ENCODE measurements around the gene LILRA2.
"Not testable (repeated sequence)": the region's sequence is repeated elsewhere in the genome, so short reads cannot be mapped to it uniquely, and the experiment has no call there.

The LILRA2 gene

DNA sequence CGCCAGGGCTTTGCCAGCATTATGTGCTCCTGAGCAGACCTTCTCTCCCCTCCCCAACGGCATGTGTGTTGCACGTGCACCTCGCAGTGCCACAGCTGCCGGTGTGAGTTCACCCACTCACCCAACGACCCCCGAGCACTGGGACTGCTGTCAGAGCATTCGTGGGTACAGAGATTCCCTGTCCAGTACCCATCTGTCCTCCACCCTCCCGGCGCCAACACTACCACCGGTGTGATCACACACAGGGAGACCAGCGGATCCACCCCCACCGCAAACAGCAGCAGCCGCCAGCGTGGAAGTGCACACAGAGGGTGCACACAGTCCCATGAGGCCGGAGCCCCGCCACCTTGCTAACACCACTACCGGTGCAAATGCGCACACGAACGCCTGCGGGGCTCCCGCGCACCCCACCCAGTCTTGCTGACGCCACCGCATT lies 35.8 kb downstream of the LILRA2 start:
- DNase-seq (ENCODE audit: low read depth in 2 of 2): no peak

DNA sequence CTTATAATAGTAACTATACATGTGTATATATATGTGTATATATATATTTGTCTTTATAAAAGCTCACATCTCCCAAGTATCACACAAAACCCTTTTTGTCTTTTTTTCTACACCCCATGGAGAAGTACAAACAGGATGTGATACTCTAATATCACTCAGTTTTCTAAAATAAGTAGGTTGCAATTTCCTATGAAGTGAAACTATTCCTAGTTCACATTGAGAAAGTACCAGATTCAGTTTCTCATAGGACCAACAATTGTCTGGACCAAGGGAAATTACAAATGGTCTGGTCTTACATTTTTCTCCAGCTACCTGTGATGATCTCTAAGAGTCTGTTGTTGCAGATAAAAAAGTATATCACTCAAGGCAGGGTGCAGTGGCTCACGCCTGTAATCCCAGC lies 38.8 kb downstream of the LILRA2 start:
- DNase-seq (ENCODE audit: low read depth in 2 of 2): no peak

GRCh38 chr19:54614726-54615125 lies 41.1 kb downstream of the LILRA2 start:
- no peak for DNase-seq (ENCODE audit: low read depth in 2 of 2)

GRCh38 chr19:54616057-54616456 lies 42.5 kb downstream of the LILRA2 start:
- no peak for DNase-seq (ENCODE audit: low read depth in 2 of 2)

DNA sequence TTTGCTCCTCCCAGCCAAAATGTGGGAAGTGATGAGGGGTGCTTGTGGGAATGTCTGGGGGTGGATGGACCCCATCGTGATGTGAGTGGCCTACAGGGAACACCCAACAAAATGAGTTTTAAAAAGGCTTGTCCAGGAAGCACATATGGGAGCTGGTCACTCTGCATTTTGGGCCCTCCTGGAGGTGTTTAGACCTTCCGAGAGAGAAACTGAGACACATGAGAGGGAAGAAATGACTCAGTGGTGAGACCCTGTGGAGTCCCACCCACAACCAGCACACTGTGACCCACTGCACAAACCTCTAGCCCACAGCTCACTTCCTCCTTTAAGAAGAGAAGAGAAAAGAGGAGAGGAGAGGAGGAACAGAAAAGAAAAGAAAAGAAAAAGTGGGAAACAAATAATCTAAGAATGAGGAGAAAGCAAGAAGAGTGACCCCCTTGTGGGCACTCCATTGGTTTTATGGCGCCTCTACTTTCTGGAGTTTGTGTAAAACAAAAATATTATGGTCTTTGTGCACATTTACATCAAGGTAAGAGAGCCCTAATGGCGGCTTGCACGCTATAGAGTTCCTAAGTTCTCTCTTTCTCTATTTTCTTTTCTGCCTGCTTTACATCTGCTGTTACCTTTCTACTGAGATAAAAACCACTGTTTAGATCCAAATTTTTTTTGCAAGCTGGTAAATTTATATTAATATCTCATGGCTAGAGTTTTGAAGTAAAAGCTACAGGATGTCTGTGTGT lies 43.4 kb downstream of the LILRA2 start:
- no peak for DNase-seq (ENCODE audit: low read depth in 2 of 2)

DNA sequence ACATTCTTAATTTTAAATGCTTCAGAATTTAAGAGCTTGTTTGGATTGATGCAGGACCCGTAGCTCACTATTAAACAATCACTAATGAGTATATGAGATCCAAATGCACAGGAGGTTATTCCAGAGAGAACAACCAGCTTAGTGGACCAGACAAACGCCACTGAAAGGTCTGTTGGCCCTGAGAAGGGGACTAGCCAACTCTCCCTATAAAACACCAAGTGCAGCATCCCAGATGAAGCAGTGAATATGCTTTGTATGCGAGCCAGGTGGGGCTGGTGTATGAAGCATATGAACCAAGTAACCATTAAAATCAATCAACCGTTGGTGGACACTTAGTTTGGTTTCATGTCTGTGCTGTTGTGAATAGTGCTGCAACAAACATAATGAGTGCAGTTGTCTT lies 46.9 kb downstream of the LILRA2 start:
- no peak for DNase-seq (ENCODE audit: low read depth in 2 of 2)

DNA sequence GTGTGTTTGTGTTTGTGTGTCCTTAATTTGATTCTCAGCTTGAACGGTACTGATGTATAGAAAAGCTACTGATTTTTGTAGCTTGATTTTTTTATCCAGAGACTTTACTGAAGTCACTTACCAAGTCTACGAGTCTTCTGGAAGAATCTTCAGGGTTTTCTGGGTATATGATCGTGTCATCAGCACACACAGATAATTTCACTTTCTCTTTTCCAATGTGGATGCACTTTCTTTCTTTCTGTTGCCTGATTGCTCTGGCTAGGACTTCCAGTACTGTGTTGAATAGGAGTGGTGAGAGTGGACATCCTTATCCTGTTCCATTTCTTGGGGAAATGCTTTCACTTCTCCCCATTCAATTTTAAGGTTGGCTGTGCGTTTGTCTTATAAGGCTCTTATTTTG lies 48.8 kb downstream of the LILRA2 start:
- no peak for DNase-seq (ENCODE audit: low read depth in 2 of 2)

- DNase-seq (ENCODE audit: low read depth in 2 of 2): not testable (repeated sequence)
Observed at GRCh38 chr19:54624234-54624633, 50.6 kb downstream of the LILRA2 start.

- DNase-seq (ENCODE audit: low read depth in 2 of 2): not testable (repeated sequence)
Observed at GRCh38 chr19:54624934-54625730, 51.5 kb downstream of the LILRA2 start.

GRCh38 chr19:54626757-54627156 lies 53.2 kb downstream of the LILRA2 start:
- no peak for DNase-seq (ENCODE audit: low read depth in 2 of 2)

GRCh38 chr19:54627912-54628311 lies 54.3 kb downstream of the LILRA2 start:
- not testable (repeated sequence) for DNase-seq (ENCODE audit: low read depth in 2 of 2)

GRCh38 chr19:54630262-54630661 lies 56.7 kb downstream of the LILRA2 start, which contains the start of gene LILRB1:
TSS of gene LILRB1 (plus strand) at chr19:54630484. CDS start at chr19:54631074, 590 bp downstream.
- DNase-seq (ENCODE audit: low read depth in 2 of 2): not testable (repeated sequence)

DNA sequence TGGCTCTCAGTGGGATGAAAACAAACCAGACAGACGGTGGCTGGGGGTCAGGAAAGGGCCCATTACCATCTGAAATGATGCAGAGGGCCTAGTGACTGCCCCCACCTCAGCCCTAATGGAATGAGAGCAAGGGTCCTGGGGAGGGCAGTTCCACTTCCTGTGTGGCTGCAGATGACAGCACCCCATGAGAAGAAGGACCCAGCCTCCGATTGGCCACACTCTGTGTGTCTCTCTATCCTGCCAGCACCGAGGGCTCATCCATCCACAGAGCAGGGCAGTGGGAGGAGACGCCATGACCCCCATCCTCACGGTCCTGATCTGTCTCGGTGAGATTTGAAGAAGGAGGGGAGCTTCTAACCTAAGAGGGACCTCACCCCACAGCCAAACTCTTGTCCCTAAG lies 57.2 kb downstream of the LILRA2 start:
- DNase-seq (ENCODE audit: low read depth in 2 of 2): no peak

DNA sequence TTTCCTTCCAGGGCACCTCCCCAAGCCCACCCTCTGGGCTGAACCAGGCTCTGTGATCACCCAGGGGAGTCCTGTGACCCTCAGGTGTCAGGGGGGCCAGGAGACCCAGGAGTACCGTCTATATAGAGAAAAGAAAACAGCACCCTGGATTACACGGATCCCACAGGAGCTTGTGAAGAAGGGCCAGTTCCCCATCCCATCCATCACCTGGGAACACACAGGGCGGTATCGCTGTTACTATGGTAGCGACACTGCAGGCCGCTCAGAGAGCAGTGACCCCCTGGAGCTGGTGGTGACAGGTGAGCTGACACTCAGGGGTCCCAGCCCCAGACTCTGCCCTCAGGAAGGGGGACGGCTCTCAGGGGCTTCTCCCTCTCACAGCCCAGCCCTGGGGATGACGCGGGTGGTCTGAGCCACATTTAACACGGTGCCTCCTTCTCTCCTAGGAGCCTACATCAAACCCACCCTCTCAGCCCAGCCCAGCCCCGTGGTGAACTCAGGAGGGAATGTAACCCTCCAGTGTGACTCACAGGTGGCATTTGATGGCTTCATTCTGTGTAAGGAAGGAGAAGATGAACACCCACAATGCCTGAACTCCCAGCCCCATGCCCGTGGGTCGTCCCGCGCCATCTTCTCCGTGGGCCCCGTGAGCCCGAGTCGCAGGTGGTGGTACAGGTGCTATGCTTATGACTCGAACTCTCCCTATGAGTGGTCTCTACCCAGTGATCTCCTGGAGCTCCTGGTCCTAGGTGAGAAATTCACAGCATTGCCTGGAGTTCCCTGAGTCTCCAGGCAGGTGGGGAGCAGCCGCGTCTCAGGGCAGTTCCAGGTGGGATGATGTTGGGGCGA lies 58.1 kb downstream of the LILRA2 start:
- DNase-seq (ENCODE audit: low read depth in 2 of 2): not testable (repeated sequence)

DNA sequence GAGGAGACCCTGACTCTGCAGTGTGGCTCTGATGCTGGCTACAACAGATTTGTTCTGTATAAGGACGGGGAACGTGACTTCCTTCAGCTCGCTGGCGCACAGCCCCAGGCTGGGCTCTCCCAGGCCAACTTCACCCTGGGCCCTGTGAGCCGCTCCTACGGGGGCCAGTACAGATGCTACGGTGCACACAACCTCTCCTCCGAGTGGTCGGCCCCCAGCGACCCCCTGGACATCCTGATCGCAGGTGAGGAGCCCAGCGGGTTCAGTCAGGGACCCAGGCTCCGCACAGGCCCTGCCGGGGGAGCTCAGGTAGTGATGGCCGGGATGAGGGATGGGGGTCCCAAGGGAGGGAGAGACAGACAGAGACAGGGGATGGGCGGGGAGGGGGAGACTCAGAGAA lies 58.9 kb downstream of the LILRA2 start:
- not testable (repeated sequence) for DNase-seq (ENCODE audit: low read depth in 2 of 2)

DNA sequence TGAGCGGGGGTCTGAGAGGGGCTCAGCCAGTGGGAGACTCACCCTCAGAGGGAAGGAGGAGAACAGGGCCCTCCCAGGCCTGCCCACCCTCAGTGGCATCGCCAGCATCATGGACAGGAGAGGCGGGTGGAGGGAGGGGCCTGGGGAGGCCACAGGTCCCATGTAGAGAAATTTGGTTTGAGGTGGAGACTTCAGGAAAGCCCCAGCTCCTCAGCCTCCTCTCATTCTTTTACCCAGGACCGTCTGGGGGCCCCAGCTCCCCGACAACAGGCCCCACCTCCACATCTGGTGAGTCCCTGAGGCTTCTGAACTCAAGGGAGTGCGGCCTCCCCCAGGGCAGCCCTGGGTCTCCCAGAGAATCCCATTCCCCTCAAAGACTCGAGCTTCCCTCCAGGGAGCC lies 59.8 kb downstream of the LILRA2 start:
- DNase-seq (ENCODE audit: low read depth in 2 of 2): no peak

DNA sequence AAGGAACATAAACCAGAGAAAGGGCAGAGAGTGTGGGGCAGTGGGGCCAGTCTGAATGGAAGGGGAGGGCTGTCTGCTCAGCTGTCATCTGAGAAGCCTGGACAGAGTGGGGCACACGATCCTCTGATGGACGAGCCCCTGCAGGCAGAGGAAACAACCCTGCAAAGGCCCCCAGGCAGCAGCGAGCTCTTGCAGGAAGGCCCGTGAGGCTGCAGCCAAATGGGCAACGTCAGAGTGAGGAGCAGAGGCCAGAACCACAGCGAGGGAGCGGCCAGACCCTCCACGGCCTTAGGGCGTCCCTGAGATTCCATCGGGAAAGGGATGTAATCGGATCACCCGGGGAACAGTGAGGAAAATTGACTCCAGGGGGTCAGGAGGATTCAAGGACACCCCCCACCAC lies 62.5 kb downstream of the LILRA2 start:
- DNase-seq (ENCODE audit: low read depth in 2 of 2): not testable (repeated sequence)

GRCh38 chr19:54638683-54639082 lies 65.1 kb downstream of the LILRA2 start:
- no peak for DNase-seq (ENCODE audit: low read depth in 2 of 2)

Measured in stimulated activated CD8-positive, alpha-beta memory T cell treated with anti-CD3 and anti-CD28 coated beads, Interleukin-2, amount 100 ng/mL, for 48 hours (primary cell).